ENCODE results near the gene CARD19.

The CARD19 gene

GRCh38 chr9:93097511-93098201 is 1.6 kb downstream of the CARD19 start:
- TF ChIP-seq CTCF (IDR thresholded peaks at IDR 0.05): no peak

DNA sequence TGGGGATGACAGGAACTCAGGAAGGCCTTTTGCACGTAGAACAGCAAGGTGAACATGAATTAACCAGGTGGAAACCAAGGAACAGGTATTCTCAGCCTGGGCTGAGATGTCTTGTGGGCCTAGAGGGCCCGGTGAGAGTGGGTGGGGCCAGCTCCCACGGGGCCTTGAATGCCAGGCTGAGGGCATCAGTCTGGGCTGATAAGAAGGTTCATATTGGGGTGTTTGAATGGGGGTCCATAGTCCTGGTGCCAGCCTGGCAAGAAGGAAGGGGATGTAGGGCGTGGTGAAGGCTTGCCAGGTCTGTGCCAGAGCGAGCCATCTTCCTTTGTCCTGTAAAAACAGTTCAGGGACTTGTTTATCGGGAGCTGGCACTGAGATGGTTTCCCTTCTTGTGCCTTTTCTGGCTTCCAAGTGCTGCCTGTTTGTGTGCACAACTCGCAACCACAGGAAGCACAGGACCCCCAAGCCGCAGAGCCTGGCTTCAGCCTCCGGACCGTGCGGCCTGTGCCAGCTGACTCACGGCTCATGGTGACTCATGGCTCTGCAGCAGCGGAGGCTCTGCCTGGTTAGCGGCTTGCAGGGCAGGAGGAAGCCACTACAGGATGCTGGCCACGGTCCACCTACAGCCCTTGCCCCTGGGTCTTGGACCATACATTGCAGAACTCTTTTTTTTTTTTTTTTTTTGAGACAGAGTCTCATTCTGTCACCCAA is 2.4 kb downstream of the CARD19 start:
- TF ChIP-seq CTCF (IDR thresholded peaks at IDR 0.05): no peak

DNA sequence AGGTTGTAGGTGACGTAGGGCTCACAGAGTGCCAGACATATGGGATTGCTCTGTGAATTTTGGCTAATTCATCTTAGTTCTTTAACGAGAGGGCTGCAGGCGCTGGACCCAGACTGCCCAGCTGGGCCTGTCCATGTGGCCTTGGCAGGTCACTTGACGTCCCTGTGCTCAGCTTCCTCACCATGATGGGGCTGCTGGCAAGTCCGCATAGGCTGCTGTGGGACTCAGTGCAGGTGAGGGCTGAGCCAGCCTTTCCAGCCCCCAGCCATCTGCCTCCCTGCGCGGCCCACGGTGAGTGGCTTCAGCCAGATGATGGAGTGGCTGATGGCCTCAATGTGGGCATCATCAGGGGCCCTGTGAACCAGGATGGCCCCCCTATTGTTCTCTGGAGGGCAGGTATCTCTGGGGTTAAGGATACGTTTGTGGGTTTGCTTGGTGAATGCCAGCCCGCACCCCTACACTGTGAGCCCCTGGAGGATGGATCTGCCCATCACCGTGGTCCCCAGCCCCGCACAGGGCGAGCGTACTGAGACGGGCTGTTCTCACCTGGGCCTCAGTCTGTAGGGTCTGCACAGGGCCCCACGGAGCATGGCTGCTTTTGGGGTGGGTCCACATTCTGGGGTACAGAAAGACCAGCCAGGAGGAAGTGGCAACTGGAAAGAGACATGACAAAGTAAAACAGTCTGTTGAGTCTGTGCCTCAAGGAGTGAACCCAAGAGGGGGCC is 3.7 kb downstream of the CARD19 start:
- TF ChIP-seq CTCF (IDR thresholded peaks at IDR 0.05): no peak

DNA sequence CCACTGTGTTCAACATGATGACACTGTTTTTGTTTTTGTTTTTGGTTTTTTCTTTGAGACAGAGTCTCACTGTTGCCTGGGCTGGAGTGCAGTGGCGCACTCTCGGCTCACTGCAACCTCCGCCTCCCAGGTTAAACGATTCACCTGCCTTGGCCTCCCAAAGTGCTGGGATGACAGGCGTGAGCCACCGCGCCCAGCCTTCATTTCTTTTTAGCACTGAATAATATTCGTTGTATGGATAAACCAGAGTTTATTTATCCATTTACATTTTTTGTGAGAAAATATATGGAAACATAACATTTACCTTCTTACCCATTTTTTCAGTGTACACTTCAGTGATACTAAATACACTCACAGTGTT is 4.2 kb downstream of the CARD19 start:
- TF ChIP-seq CTCF (IDR thresholded peaks at IDR 0.05): no peak

DNA sequence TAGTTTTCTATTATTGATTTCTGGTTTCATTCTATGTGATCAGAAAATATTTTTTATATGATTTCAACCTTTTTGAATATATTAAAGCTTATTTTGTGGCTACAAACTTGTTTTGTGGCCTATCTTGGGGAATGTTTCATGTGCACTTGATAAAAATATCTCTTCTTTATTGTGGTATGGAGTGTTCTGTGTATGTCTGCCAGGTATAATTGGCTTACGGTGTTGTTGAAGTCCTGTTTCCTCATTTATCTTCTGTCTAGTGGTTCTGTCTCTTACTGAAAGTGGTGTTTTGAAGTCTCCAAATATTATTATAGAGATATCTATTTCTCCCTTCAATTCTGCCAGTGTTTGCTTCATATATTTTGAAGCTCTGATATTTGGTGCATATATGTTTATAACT is 9.6 kb downstream of the CARD19 start:
- TF ChIP-seq CTCF (IDR thresholded peaks at IDR 0.05): no peak

DNA sequence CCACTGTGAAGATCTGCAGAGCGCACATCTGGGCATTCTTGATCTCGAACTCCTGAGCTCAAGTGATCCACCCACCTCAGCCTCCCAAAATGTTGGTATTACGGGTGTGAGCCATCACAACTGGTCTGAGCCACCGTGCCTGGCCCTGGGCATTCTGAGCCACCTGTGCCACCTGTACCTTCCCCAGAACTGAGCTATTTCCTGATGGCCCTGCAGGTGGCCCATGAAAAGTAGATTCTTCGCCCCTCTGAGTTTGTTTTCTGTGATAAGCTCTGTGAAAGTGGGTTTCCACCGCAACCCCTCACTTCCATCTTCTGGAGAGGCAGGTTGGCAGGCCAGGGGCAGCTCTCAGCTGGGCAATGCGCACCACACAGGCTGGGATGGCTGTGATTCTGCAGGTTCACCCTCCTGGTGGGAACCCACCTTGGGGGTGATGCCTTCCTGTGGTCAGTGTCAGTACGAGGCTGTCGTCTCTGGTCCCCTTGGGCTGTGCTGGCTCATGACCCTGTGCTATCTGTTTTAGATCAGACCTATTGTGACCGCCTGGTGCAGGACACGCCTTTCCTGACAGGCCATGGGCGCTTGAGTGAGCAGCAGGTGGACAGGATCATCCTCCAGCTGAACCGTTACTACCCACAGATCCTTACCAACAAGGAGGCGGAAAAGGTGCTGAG is 11.3 kb downstream of the CARD19 start:
- no peak for TF ChIP-seq CTCF (IDR thresholded peaks at IDR 0.05)

DNA sequence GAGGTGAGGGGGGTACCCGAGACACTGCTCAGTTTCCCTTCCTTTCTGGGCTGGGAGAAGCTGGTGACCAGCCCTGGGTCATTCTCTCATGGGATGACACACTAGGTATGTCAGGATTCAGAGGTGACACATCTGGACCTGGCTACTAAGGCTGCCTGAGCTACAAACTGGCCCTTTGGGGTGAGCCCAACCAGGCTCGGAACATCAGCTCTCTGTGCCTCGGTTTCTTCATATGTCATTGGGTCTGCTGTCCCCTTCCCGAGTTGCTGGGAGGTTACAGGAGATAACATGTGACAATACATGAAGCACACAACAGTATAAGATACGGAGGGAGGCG is 11.8 kb downstream of the CARD19 start:
- no peak for TF ChIP-seq CTCF (IDR thresholded peaks at IDR 0.05)
